Left lobe of liver (tissue), 2 donors: ENCODE measurements around the gene IFITM2. TPM values are rescaled to one million over a fixed set of nuclear protein-coding genes. Genes with fewer than 3 reads are reported as not detected.

Source experiments
- ATAC-seq: fragments of 200-7000 bp; cut with Tn5 transposase; one replicate; pipeline ENCODE4 v1.9.1; 2020; ENCODE audit warnings: mild to moderate bottlenecking, moderate library complexity
- DNase-seq: peaks from one replicate; pipeline ENCODE4 v3.0.0-alpha.2; 2020; ENCODE audit warnings: low spot score
- total RNA-seq: library from RNA; stranded (reverse); gene quantifications from one replicate; pipeline ENCODE4 v1.2.1, GENCODE V29; 2021
- donor health status: DM: no; HTN: no; CAD: no; lungs with moderate emphysema.
- donor health status: DM: no; HTN: yes; CAD: no.

The IFITM2 gene
- 354 TPM for total RNA-seq

- ATAC-seq (peak; percentile 66), DNase-seq (peak; percentile 82)
These were observed at the start of gene IFITM2 for GRCh38 chr11:307766-308708. Gene IFITM2 (plus strand): TSS chr11:307816. CDS start chr11:308193, 377 bp downstream.

GRCh38 chr11:259413-259812 lies 48.2 kb upstream of the IFITM2 start:
- DNase-seq: peak; percentile 11
- ATAC-seq: no peak

GRCh38 chr11:261624-262023 lies 46.0 kb upstream of the IFITM2 start:
- ATAC-seq: no peak
- DNase-seq: peak; percentile 16

- ATAC-seq (no peak), DNase-seq (peak; percentile 40)
These were observed 40.8 kb upstream of the IFITM2 start for GRCh38 chr11:266676-267439.

- peak; percentile 17 for ATAC-seq
- peak; percentile 48 for DNase-seq
These were observed 40.1 kb upstream of the IFITM2 start for GRCh38 chr11:267491-267994.

GRCh38 chr11:268716-269145 lies 38.9 kb upstream of the IFITM2 start:
- peak; percentile 47 for DNase-seq
- peak; percentile 47 for ATAC-seq

GRCh38 chr11:269146-269890 lies 38.3 kb upstream of the IFITM2 start:
- ATAC-seq (peak; percentile 21), DNase-seq (peak; percentile 46)

GRCh38 chr11:270451-271318 lies 36.9 kb upstream of the IFITM2 start:
- DNase-seq (peak; percentile 44), ATAC-seq (no peak)

- no peak for ATAC-seq
- DNase-seq: peak; percentile 42
These were observed 36.3 kb upstream of the IFITM2 start for GRCh38 chr11:271319-271715.

GRCh38 chr11:272195-272930 lies 35.3 kb upstream of the IFITM2 start:
- no peak for ATAC-seq

GRCh38 chr11:272931-273198 lies 34.8 kb upstream of the IFITM2 start:
- ATAC-seq (no peak), DNase-seq (peak; percentile 42)

More at GRCh38 chr11:272195-272930, 35.3 kb upstream of the IFITM2 start:
- peak; percentile 41 for DNase-seq

- ATAC-seq (no peak), DNase-seq (no peak)
These were observed 31.4 kb upstream of the IFITM2 start for GRCh38 chr11:276219-276618.

- ATAC-seq (no peak), DNase-seq (peak; percentile 46)
These were observed 29.3 kb upstream of the IFITM2 start, which contains the start of gene NLRP6 for GRCh38 chr11:278001-278951. Gene NLRP6 (plus strand): TSS chr11:278407. CDS start chr11:278570, 163 bp downstream.

GRCh38 chr11:279040-279965 lies 28.3 kb upstream of the IFITM2 start:
- peak; percentile 44 for ATAC-seq
- DNase-seq: peak; percentile 51

GRCh38 chr11:279966-280705 lies 27.5 kb upstream of the IFITM2 start:
- peak; percentile 86 for ATAC-seq
- DNase-seq: peak; percentile 93
